NCI-H82 (cell line): ENCODE data around the gene ZIC1.
A peak's percentile ranks its signal among the peaks of the same experiment; 100 is the strongest.

Experiments
- DNase-seq: peaks from one replicate; lab custom pipeline; 2025; lab: John Stamatoyannopoulos, UW

Gene ZIC1

DNA sequence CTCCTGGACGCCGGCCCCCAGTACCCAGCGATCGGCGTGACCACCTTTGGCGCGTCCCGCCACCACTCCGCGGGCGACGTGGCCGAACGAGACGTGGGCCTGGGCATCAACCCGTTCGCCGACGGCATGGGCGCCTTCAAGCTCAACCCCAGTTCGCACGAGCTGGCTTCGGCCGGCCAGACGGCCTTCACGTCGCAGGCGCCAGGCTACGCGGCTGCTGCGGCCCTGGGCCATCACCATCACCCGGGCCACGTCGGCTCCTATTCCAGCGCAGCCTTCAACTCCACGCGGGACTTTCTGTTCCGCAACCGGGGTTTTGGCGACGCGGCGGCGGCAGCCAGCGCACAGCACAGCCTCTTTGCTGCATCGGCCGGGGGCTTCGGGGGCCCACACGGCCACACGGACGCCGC lies 956 bp downstream of the ZIC1 start:
- DNase-seq: no peak

GRCh38 chr3:147410526-147411237 lies 1.5 kb downstream of the ZIC1 start:
- DNase-seq: peak; percentile 23

GRCh38 chr3:147411238-147411814 lies 2.2 kb downstream of the ZIC1 start:
- no peak for DNase-seq

DNA sequence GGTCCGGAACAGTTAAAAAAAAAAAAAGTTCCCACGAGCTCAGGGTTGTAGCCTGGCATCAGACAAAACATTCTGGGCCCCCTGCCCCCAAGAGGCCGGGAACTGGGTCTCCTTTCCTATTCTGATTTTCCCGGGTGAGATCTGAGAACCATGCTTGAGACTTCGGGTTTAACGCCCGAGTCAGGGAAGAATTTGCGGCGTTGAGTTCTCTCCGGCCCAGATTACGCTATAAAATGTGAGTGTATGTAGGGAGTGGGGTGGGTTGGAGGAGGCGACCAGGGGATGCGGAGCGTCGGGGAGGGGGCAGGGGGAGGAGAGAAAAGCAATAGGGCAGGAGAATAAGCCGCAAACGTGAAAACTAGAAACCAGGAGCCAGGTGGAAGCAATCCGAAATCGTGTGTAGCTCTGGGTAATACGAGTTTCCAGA lies 2.7 kb downstream of the ZIC1 start:
- no peak for DNase-seq

DNA sequence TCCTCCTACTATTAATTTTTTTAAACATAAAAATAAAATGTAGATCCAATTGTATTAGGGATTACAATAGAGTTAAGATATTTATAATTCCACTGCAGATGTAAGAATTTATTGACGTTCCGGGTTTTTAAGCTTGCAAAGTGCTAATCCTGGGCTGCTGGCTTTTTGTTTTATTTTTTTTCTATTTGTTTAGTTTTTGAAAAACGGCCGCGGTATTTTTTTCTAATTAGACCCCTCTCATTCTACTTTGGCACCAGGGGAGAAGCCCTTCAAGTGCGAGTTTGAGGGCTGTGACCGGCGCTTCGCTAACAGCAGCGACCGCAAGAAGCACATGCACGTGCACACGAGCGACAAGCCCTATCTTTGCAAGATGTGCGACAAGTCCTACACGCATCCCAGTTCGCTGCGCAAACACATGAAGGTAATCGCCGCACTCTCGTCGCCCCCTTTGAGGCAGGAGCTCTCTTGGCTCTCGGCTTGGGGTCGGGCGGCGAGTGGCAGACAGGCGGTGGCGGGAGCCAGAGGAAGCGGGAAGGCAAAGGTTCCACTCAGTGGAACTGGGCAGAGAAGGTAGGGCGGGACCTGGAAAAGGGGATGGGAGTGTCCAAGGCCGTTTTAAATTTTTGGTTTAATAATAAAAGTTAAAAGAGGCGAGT lies 3.2 kb downstream of the ZIC1 start:
- DNase-seq: no peak

- no peak for DNase-seq
These were observed 3.9 kb downstream of the ZIC1 start for GRCh38 chr3:147412917-147413685.

- no peak for DNase-seq
These were observed 4.7 kb downstream of the ZIC1 start for GRCh38 chr3:147413686-147414389.

GRCh38 chr3:147414390-147415138 lies 5.4 kb downstream of the ZIC1 start:
- DNase-seq: no peak

DNA sequence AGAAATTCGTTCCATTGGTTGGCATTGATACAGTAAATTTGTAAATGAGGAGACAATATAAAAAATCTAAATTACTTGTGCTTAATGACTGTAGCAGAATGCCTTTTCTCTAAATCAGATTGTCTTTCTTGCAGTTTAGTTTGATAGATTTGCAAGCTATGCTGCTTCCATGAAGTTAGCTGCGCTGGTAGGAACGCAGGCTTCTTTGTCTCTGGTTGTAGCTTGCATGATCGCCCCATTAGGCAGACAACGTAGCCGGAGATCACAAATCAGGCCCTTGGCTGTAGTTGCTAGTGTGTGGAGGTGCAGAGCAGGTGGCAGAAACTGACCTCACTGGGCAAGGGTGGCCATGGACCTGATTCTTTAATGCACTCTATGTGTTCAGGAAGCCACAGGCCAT lies 6.1 kb downstream of the ZIC1 start:
- no peak for DNase-seq

DNA sequence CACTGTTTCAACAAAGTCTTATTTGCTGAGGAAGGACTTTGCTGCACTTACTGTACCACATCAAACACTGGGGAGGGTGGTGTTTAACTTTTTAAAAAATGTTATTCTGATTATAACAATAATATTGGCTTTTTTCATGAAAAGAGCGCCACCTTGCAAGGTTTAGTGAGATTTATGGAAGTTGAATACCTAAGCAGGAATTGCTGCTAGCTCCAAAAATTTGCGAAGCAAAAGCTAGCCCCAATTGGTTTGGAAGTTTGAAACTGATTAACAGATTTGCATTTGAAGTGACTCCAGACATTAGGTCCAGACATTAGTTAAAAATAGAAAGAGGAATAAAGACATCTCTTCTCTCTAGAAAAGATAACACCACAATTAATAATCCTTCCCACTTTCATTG lies 6.7 kb downstream of the ZIC1 start:
- DNase-seq: no peak

DNA sequence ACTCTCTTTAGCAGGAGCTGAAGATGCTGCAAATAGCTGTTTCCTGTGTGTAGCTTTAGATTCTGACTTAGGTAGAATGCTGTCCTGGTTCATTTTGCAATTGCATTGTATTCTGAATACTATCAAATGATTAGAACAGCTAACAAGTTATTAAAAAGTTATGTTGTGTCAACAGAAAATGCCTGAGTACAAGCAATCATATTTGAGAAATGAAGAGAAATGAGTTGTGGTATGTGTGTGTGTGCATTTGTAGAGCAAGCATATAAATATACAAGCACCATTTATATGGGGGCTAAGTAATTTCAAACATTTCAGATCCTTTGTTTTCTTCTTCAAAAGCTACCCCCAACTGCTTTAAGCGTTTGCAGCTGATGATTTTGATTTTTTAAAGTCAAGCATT lies 7.8 kb downstream of the ZIC1 start:
- no peak for DNase-seq

DNA sequence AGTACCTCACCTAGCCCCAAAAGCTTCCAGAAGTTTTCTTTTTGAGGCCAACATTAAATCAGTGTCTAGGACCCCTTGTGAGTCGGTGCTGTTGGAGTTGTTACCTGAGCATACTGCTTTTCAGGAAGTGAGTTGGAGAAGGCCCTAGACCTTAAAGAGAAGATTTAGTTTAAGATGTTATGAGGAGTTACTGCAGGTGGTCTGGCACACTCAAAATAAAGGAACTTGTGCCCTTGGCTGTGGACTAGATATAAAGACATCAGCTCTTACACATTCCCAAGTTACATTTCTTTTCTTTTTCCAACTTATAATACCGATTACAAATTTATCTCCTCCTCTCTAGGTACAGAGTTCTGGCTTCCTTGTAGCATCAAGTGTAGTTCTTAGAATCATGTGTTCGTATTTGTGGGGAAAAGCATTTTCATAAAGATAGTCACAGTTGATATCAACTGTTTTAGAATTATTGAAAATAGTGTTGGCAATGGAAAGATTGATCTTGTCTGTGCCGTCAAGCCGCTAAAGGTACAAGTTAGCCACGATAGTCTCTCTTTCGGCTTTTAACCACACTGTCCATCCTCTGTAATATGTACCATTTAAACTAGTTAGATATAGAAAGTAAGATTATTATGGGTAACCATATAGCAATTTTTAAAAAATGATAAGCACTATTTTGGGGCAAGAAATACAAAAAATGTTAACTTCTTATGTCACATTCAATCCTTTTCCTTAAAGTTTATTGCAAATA lies 8.6 kb downstream of the ZIC1 start:
- no peak for DNase-seq

GRCh38 chr3:147418371-147418781 lies 9.2 kb downstream of the ZIC1 start:
- DNase-seq: no peak

DNA sequence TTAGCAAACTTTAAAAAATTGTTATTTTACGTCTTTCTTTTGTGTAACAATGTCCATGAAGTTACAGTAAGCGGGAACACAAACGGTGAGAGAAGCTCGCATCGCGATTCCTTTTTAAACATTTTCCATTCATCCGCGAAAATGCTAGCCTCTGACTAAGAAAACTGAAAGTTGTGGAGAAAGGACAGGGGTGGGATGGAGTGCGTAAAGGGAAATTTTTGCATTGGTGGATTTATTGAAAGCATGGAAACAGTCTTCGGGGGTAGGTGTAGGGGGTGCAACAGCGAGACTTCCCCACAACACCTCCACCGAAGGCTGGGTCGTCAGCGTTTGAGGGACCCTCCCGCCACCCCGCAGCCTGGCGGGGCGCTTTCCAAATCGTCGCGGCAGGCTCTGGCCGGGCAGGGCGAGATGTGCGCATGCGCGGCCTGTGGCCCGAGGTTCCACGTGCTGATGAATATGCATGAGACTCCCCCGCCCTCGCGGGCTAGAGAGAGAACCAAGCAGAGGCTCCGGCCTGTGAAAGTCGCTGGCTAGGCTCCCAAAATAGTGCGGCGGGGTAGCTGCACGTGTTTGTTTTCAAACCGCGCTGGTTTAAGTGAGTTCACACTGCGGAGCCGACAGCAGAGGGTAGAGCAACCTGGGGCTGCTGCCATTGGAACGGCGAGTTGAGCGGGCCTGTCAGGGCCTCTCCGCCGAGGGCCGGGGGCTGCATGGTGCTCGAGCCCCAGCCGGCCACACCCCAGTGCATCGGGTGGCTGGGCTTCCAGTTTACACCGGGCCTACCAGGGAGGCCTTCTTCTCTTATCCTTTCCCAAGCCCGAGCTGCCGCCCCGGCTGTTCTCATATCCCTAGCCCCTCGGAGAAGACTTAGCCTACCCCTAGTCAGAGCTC lies 9.9 kb downstream of the ZIC1 start:
- DNase-seq: peak; percentile 35

GRCh38 chr3:147419781-147420224 lies 10.6 kb downstream of the ZIC1 start:
- no peak for DNase-seq

DNA sequence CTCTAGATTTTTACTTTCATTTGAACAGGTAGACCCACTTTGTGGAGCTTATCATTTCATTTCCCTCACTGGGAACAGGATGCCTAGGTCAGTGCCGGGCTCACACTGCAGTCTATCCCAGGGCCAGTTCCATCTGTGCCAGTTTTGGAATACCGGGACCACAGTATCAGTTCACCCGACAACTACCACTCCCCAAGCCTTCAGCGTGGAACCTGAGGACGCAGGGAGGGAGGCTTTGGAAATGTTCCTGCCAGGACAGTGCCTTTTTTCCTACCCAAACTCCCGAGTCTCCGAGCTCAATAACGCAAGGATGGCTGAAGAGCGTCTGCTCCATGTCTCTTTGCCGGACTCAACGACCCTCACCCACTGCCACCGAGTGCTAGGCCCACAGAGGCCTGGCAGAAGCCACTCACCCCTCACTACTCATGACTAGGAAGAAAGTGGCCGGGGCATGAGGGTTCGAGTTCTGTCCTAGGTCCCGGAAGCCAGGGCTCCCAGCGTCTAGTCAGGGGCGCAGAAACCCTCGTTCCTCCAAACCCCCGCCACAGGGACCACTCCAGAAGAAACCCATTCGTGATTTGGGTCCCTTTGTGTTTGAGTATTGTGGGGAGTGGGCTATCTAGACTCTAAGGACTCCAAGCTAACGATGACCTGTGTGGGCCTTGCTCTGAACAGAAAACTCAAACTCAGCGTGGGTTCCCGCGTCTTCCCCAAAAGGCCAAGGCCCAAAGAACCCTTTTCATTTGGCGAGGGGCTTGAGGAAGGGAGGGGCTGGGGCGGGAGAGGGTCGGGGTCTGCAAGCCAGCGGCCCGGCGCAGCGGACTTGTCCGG lies 11.4 kb downstream of the ZIC1 start:
- DNase-seq: no peak

DNA sequence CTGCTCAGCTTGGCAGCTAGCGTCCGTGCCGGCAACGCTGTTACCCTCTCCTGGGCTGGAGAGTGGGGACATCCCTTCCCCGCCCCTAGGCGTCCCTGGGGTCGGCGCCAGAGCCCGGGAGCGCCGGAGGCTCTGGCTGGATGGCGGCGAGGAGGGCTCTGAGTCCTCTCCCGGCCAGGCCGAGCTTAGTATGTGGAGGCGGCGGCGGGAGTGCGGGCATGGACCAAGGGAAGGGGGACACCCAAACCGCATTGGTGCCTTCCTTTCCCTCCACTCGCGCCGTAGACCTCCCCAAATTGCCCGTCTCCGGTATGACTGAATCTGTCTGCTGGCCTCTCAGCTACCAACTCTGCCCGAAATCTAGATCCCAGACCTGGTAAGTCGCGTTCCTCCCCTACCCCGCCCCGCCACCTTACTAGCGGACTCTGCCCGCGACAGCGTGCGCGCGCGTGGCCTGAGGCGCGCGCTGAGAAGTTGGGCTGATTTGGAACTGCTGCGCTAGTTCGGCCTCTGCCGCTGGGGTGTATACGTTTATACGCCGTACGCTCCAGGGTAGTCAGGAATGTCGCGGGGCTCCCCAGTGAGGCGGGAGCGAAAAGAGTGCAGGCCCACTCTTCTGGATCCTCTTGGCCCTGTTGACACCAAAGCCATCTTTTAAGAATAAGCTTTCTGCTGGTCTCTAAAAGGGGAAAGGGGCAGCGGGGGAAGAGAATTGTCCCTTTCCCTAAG lies 12.2 kb downstream of the ZIC1 start:
- peak; percentile 22 for DNase-seq

DNA sequence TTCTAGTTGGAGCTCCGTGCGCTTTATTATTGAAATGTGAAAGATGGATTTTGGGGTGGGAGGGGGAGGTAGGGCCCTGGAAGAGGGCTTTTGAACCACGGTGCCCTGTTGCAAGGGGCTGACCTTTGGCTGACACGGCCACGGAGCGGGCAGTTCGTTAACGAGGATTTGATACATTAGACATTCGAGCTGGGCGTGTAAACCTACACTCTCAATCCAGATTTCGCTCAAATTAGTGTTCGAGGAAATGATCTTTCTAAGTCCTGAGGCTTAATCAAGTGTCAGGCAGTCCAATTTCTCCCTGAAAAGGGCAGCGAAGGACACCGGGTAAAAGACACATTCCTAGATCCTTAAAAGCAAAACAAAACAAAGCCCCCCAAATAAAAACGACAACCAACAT lies 13.0 kb downstream of the ZIC1 start:
- no peak for DNase-seq
